Epithelial cell of prostate (primary cell): ENCODE results near the gene PLCH2.

Experiments
- DNase-seq: peaks from one replicate; pipeline ENCODE4 v3.0.0-alpha.2; 2011; ENCODE audit warnings: low read depth, low spot score
- H3K27ac ChIP-seq: fragments of 450-650 bp; 2 replicates; pipeline ENCODE4 v1.5.1; 2017; ENCODE audit warnings: mild to moderate bottlenecking

The PLCH2 gene

GRCh38 chr1:2523891-2524609, 48.0 kb downstream of the PLCH2 start:
- DNase-seq, result no peak
- H3K27ac ChIP-seq, result peak overlapping the region; percentile 84

DNA sequence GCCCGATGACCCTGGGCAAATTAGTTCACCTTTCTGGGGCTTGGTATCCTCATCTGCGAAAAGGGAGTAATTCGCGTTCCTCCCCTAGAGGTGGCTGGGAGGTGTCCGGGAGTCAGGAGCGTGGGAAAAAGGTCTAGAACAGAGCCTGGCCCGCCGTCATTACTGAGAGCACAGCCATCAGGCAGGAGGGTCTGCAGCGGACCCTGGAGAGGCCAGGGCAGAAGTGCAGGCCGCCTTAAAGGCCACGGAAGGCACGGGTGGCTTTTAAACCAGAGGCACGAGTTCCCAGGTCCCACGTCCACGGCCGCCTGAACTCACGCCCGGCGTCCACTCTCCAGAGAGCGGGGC, 49.5 kb downstream of the PLCH2 start:
- DNase-seq, result no peak
- peak overlapping the region; percentile 84 for H3K27ac ChIP-seq

DNA sequence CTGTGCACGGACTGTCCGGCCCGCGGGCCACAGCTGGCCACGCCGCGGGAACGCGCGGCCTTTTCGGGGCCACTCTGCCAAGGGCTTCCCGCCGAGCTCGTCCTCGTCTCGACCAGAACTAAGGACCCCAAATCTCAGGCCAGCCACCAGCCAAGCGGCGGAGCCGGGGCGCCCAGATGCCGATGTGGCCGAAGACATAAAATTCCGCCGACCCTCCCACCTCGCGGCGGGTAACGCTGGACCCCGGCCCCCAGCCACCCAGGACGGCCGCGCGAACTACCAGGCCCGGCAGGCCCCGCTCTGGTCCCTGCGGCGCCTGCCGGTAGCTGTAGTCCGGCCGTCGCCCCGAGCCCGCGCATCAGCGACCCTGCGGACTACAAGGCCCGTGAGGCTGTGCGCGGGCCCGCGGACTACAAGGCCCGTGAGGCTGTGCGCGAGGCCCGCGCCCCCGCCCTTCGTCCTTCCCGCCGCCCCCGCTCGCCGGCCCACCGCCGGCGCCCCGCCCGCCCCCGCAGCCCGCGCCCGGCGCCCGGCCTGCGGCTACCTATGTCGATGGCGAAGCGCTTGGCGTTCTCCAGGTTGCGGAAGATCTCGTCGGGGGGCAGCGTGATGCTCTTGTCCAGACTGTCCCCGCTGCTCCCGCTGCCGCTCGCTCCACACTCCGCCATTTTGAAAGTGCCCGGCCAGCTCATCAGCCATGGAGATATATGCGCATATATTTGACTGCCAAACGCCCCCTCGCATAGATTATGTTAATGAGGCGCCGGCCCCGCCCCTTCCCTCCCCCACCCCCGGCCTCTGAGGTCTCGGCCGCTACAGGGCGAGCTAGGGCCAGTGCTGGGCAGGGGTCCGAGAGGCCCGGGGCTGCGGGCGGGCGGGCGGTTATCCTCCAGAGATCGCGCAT, 50.1 kb downstream of the PLCH2 start, which contains the start of gene PANK4:
Gene PANK4 (minus strand): TSS at position 677 of the 904 bp plus-strand sequence. CDS start 9 bp downstream, at position 668.
- peak within 1 kb of the TSS; percentile 84 for H3K27ac ChIP-seq
- peak; percentile 80 for DNase-seq

DNA sequence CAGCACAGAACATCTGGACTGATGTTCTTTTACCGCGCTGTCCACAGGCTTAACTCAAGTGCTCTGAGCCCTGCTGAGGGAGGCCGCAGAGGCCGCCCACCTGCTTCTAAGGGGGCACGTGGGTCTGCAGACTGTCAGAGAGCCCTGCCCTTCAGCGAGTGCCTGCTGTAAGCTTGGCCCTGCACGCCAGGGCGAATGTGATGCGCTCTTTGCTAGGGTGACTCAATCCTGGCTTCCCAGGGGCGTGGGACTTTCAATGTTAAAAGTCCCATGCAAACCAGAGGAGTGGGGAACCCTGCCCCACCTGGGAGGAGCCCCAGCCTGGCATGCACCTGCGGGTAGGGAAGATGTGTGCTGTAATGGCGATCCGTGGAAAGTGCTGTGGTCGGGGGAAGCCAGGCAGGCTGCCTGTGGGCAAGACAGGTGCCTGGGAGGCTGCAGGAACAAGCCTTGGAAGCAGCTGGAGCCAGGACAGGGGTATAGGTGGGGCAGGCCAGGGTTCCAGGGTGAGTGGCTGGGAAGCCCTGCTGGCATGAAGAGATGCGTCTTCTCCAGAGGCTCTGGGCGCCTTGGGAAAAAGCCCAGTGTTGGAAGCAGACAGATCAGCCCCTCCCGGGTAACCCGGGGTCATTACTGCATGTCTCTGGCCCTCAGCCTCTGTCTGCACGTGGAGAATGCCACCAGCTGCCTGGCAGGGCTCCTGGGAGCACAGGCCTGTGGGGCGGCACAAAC, 50.9 kb downstream of the PLCH2 start:
- H3K27ac ChIP-seq, result peak overlapping the region; percentile 84
- DNase-seq, result peak; percentile 63

- no peak for DNase-seq
- H3K27ac ChIP-seq, result peak overlapping the region; percentile 84
Measured at GRCh38 chr1:2527556-2527860, 51.4 kb downstream of the PLCH2 start.

DNA sequence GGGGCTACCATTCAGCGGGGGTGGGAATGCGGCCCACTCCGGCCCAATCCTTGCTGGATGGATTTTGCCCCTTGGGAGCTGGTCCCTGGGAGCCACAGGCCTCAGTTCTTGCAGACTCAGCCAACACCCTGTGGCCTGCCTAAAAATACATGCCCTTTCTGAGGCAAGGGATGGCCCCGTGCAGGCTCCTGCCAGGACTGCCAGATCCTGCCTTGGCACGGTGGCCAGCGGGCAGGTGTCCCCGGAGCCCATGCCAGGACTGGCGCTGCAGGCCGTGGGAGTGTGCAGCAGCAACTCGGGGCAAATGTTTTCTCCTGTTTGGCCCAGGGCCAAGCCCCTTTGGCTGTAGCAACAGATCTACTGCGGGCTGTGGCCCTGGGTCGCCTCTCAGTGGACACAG, 51.9 kb downstream of the PLCH2 start:
- no peak overlapping the region for H3K27ac ChIP-seq
- no peak for DNase-seq

- H3K27ac ChIP-seq, result no peak overlapping the region
Measured at GRCh38 chr1:2528611-2528965, 52.5 kb downstream of the PLCH2 start.

GRCh38 chr1:2528966-2529783, 53.1 kb downstream of the PLCH2 start:
- DNase-seq, result no peak
- peak overlapping the region; percentile 50 for H3K27ac ChIP-seq

More at GRCh38 chr1:2528611-2528965, 52.5 kb downstream of the PLCH2 start:
- no peak for DNase-seq

DNA sequence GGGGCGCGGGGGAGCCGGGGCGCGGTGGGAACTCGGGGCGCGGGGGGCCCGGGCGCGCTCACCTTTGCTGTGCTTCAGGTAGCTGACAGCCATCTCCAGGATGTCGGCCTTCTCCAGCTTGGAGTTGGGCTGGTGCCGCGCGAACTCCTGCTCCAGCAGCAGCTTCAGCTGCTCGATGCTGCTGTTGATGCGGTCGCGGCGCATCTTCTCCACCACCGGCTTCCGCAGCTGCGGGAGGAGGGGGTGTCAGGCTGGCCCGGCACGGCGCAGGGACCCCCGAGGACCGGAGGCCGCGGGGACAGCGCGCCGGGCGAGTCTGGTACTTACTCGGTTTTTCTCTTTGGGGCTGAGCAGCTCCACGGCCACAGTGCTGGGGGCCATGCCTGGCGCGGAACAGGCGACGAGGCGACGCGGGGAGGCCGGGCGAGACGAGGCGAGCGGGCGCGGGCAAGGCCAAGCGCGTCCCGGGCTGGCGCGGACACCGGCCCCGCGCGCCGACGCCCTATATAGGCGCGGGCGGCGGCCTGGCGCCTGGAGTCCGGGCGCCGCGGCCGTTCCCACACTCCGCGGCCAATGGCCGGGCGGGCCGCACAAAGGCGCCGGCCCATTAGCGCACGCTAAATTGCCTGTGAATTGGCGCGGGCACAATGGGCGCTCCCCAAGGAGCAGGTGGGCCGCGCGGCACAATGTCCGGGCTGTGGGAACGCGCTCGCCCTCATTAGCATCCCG, 53.9 kb downstream of the PLCH2 start, which contains the start of gene HES5:
Gene HES5 (minus strand): TSS at position 480 of the 729 bp plus-strand sequence. CDS start 99 bp downstream, at position 381.
- DNase-seq, result no peak
- peak within 1 kb of the TSS; percentile 50 for H3K27ac ChIP-seq

DNA sequence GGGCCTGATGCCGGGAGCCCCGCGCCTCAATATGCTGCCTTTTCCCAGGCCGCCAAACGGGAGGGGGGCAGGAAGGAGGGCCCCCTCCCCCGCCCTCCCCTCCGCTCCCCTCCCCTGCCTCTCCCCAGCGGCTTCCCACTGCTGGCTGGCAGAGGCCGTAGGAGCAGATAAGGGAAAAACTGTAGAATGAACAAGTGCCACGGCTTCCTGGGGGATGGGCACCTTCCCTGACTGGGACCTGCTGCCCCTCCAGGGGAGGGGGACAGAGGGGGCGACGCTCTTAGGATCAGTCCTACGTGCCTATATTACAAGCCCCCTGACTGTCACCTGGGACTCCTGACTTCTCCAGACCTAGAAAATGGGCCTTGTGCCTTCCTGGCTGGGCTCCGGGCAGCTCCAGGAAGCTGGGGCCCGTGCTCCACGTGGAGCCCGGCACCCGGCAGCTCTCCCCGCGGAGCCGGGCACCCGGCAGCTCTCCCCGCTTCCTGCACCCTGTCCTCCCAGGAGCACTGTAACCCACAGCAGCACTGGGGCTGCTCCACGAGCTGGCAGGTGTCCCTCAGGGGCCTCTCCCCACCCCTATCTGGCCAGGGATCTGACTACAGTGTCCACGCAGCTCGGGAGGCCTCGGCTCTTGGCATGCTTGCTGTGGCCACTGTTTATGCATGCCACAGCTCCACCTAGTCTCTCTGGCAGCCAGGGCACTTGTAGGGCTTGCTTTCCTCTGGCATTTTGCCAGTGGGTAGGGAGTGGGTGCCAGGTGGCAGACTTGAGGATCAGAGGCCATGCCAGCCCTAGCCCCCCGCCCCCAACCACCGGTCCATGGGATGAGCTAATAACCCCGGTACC, 54.6 kb downstream of the PLCH2 start:
- DNase-seq, result peak; percentile 33
- peak overlapping the region; percentile 50 for H3K27ac ChIP-seq

DNA sequence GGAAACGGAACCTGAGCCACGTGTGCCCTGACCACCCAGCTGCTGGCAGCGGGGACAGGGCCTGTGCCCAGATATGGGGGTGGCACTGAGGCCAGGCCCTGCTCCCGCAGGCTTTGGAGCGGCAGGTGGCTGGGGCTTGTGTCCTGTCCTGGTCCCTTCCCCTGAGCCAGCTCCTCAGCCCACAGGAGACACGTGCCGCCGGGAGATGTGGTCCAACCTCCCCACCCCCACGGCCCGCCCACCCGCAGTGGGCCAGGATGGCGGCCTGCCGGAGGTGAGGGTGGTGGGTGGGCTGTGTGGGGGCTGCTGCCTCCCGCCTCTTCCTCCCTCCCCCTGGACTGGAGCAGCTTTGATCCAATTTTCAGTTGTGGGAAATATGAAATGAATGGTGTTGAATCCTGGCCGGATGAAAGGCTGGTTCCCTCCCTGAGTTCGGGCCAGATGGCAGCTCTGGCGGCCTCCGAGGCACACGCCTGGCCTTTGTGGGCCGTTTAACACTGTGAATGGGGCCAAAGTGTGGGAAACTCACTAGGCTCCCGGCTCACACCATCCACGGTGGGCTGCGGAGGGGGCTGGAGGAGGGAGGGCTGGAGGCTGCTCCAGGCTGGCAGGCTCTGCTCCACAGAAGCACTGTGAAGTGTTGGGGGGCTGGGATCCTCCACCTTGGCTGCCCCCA, 56.5 kb downstream of the PLCH2 start:
- no peak for DNase-seq
- peak overlapping the region; percentile 87 for H3K27ac ChIP-seq

DNA sequence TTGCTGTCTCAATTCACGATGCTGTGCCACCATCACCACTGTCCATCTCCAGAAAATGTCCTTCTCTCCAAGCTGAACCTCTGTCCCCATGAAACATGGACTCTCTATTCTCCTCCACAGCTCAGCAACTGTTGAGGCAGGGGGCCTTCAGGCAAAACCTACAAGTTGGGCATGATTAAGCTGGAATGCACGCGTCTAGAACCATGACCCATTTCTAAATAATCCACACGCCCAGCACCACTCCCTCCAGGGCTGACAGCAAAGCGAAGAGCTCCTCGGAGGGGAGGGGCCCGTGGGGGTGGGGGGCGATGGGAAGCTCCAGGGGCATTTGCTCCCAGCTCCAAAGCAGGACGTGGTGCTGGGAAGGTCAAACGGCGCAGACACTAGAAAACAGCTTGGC, 57.3 kb downstream of the PLCH2 start:
- DNase-seq, result peak; percentile 60
- peak overlapping the region; percentile 87 for H3K27ac ChIP-seq

DNA sequence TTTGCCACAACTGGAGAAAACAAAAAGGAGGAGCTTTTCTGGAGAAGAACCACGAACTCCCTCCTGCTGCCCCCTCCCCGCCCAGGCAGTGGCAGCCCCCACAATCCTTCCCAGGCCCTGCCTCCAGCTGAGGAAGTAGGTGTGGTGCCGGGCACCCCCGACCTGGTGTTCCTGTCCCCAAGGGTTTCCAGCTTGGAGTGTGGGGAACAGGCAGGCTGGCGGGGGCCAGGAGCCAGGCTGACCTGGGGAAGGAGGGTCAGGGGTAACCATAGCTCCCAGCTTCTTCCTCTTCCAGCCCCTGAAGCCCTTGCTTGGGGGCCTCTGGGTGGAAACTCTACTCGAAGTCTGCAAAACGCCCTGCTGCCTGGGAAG, 58.2 kb downstream of the PLCH2 start:
- peak overlapping the region; percentile 87 for H3K27ac ChIP-seq
- no peak for DNase-seq

DNA sequence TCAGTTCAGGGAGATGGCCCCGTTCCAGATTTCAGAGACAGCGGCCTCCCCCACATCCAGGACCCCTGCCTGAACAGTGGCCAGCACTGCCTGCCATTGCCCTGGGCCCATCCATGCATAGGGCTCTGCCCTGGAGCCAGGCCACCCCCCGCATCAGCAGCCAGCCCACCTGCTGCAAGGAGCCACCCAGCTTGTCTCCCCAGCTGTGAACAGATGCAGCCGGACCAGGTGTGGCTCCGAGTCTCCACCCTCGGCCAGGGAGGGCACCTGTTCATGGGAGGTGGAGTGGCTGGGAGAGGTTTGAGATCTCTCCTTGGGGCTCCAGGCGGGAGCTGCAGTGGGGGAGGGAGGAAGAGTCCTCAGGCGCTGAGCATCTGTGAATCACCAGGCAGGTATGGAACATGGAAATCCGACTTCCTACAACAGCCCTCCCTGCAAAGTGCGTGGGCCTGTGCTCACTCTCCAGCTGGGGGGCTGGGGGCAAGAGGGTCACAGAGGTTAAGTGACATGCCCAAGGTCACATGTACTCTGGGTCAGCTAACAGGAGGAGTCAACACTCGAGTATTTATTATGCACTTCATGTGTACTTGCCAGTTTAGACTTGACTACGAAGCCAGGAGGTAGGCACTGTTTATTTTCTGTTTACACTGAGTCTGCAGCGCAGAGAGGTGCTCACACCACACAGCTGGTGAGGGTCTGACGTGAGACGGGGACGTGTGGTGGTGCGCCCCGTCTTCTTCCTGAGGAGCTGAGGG, 58.8 kb downstream of the PLCH2 start:
- peak; percentile 72 for DNase-seq
- peak overlapping the region; percentile 87 for H3K27ac ChIP-seq

DNA sequence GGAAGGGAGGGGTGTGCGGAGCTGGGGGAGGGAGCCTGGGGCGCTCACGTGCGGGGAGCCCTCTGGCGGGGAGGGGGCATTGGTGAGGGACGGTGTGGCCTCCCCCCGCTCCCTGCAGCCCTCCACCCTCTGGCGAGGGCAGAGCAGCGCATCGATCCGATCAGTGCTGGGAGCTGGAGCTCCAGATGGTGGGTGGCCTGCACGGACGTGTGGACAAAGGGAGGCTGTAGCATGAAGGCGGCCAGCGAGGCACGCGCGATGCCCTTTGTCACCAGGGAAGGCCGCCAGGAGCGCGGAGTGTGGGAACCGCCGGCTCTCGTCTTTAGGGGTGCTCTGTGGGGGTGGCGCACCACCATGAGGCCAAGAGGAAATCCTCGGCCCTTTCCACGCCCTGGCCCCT, 59.4 kb downstream of the PLCH2 start:
- no peak for DNase-seq
- H3K27ac ChIP-seq, result peak overlapping the region; percentile 87

GRCh38 chr1:2535981-2536380, 59.9 kb downstream of the PLCH2 start:
- DNase-seq, result no peak
- no peak overlapping the region for H3K27ac ChIP-seq

DNA sequence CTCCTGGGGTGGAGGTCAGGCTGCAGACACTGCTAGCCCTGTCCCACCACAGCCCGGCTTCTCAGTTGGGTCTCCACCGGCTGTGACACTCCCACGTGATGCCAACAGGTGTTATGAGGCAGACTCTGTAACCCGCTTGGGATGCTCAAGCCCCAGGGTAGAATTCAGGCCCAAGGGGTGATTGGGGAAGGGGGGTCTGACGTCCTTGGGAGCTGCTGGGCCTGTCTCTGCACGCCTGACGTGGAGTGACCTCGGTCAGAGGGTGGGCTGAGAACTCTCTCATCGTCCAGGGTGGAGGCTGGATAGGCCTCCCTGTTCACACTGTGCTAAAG, 61.7 kb downstream of the PLCH2 start:
- DNase-seq, result no peak
- no peak overlapping the region for H3K27ac ChIP-seq
